Keratinocyte (primary cell): ENCODE measurements around the gene SLC5A1. TPM values are rescaled to one million over a fixed set of nuclear protein-coding genes. Genes with fewer than 3 reads are reported as not detected.

ENCODE experiments used
- DNase-seq: peaks from one replicate; pipeline ENCODE4 v3.0.0-alpha.2; 2011; ENCODE audit warnings: low read depth, missing footprints, low spot score
- FAIRE-seq: peaks from 2 replicates; lab custom pipeline; 2011; peaks lifted over from hg19 to GRCh38; lab: Jason Lieb, UNC
- H2AFZ ChIP-seq: 2 replicates; pipeline ENCODE4 v1.6.0; 2012; ENCODE audit warnings: low read length, control low read depth, inconsistent platforms; ENCODE audit not compliant: control insufficient read depth
- H3K27ac ChIP-seq: 2 replicates; pipeline ENCODE4 v1.5.1; 2011; ENCODE audit warnings: low read length; ENCODE audit not compliant: control insufficient read depth, insufficient read depth
- H3K27me3 ChIP-seq: 3 replicates; pipeline ENCODE4 v1.6.0; 2011; ENCODE audit warnings: low read length; ENCODE audit not compliant: control insufficient read depth, insufficient read depth; ENCODE audit errors: extremely low read depth
- H3K36me3 ChIP-seq, 2 experiments: 2 replicates in 1 of 2; 3 replicates in 1 of 2; pipeline ENCODE4 v1.5.1; 2011; ENCODE audit warnings: low read length in 2 of 2, mild to moderate bottlenecking in 1 of 2; ENCODE audit not compliant: control insufficient read depth in 2 of 2, insufficient read depth in 2 of 2; ENCODE audit errors: extremely low read depth in 1 of 2
- H3K4me1 ChIP-seq: 3 replicates; pipeline ENCODE4 v1.5.1; 2011; ENCODE audit warnings: low read length; ENCODE audit not compliant: control insufficient read depth, insufficient read depth; ENCODE audit errors: extremely low read depth
- H3K4me2 ChIP-seq: 3 replicates; pipeline ENCODE4 v1.6.0; 2011; ENCODE audit warnings: low read depth, low read length; ENCODE audit not compliant: control insufficient read depth, insufficient read depth; ENCODE audit errors: extremely low read depth
- H3K4me3 ChIP-seq, 3 experiments: fragments of 200-600 bp in 1 of 3; sonication (generic) in 1 of 3; 2 replicates in 2 of 3; 3 replicates in 1 of 3; pipeline ENCODE4 v1.5.1; 2011 to 2016; ENCODE audit warnings: low read length in 3 of 3, mild to moderate bottlenecking in 3 of 3, control low read depth in 2 of 3, inconsistent platforms in 1 of 3, low read depth in 1 of 3, mixed read lengths in 1 of 3, mixed run types in 1 of 3, moderate library complexity in 1 of 3; ENCODE audit not compliant: control insufficient read depth in 2 of 3, insufficient read depth in 2 of 3; ENCODE audit errors: extremely low read depth in 1 of 3
- H3K79me2 ChIP-seq: 2 replicates; pipeline ENCODE4 v1.6.0; 2012; ENCODE audit warnings: low read length; ENCODE audit not compliant: control insufficient read depth, insufficient read depth
- H3K9ac ChIP-seq: 3 replicates; pipeline ENCODE4 v1.6.0; 2011; ENCODE audit warnings: low read length; ENCODE audit not compliant: control insufficient read depth, insufficient read depth; ENCODE audit errors: extremely low read depth
- H3K9me1 ChIP-seq: 3 replicates; pipeline ENCODE4 v1.6.0; 2011; ENCODE audit warnings: low read length; ENCODE audit not compliant: control insufficient read depth, insufficient read depth; ENCODE audit errors: extremely low read depth
- H3K9me3 ChIP-seq: 2 replicates; pipeline ENCODE4 v1.5.1; 2012; ENCODE audit warnings: low read depth, low read length; ENCODE audit not compliant: control insufficient read depth
- H4K20me1 ChIP-seq: 3 replicates; pipeline ENCODE4 v1.6.0; 2011; ENCODE audit warnings: low read length; ENCODE audit not compliant: control insufficient read depth, insufficient read depth; ENCODE audit errors: extremely low read depth
- CTCF ChIP-seq, 3 experiments: IDR thresholded peaks in 1 of 3; conservative IDR thresholded peaks in 1 of 3; optimal IDR thresholded peaks in 1 of 3; 2 replicates in 2 of 3; 3 replicates in 1 of 3; pipeline versions ENCODE3 to v1.5.1; 2011; ENCODE audit warnings: low read length in 3 of 3, mild to moderate bottlenecking in 3 of 3, moderate library complexity in 2 of 3, control low read depth in 1 of 3, inconsistent platforms in 1 of 3; ENCODE audit not compliant: insufficient read depth in 2 of 3; ENCODE audit errors: extremely low read depth in 1 of 3
- EZH2 ChIP-seq: IDR thresholded peaks from one replicate; pipeline ENCODE4 v1.6.1; 2012; ENCODE audit warnings: inconsistent platforms, mild to moderate bottlenecking, low read length, moderate library complexity
- dilution Hi-C: fragments of 300-500 bp; cut with MboI; formaldehyde crosslinking; loops from one replicate; pipeline ENCODE4 v1.7.0; 2020; ENCODE audit warnings: low sequenced_read_pairs; ENCODE audit not compliant: extremely low pct_ligation_motif_present
- polyA plus RNA-seq, 5 experiments: library from polyadenylated mRNA; depleted of rRNA in 3 of 5; stranded (reverse) in 3 of 5; stranded (forward) in 1 of 5; unstranded in 1 of 5; fragments of >200 nt; gene quantifications; 1 replicate in 1 of 5; 2 replicates in 3 of 5; 3 replicates in 1 of 5; pipeline versions ENCODE4 v1.2.1 to v1.2.3, GENCODE V29; 2011 to 2012; ENCODE audit warnings: missing spikeins in 2 of 5, low read depth in 1 of 5, low replicate concordance in 1 of 5

SLC5A1 gene
- polyA plus RNA-seq, 1 donor (not counting 4 experiments of a cell fraction or from before 2014, with no cell fraction given): 2.0 TPM

GRCh38 chr22:32018056-32018455, 25.0 kb upstream of the SLC5A1 start:
- Histone ChIP-seq H3K36me3 (no peaks in the 10 kb centered on the region), H2AFZ (no peak overlapping the region), H3K4me3 (no peak overlapping the region), H3K4me2 (no peak overlapping the region), H3K9ac (no peak overlapping the region), H3K4me1 (peaks cover 8% of the 10 kb centered on the region), H3K27ac (no peak overlapping the region), H3K9me1 (no peaks in the 10 kb centered on the region), H3K27me3 (no peaks in the 10 kb centered on the region), H3K79me2 (no peaks in the 10 kb centered on the region), H3K9me3 (no peaks in the 10 kb centered on the region), H4K20me1 (no peaks in the 10 kb centered on the region)
- dilution Hi-C loops: no loop called here
- no peak for TF ChIP-seq EZH2
- no peak for TF ChIP-seq CTCF (optimal IDR thresholded peaks at IDR 0.05 in 1 of 3, IDR thresholded peaks at IDR 0.05 in 1 of 3, conservative IDR thresholded peaks at IDR 0.05 in 1 of 3; ENCODE audit: extremely low read depth in 1 of 3, insufficient read depth in 2 of 3, low read length in 3 of 3)
- DNase-seq: no peak
- no peak for FAIRE-seq

GRCh38 chr22:32020117-32020516, 22.9 kb upstream of the SLC5A1 start:
- H3K4me1 ChIP-seq: peaks cover 12% of the 10 kb centered on the region
- H4K20me1 ChIP-seq: no peaks in the 10 kb centered on the region
- no peaks in the 10 kb centered on the region for H3K36me3 ChIP-seq
- no peak overlapping the region for H3K9ac ChIP-seq
- peak overlapping the region; percentile 55 for H3K27ac ChIP-seq
- H3K27me3 ChIP-seq: no peaks in the 10 kb centered on the region
- TF ChIP-seq CTCF (optimal IDR thresholded peaks at IDR 0.05 in 1 of 3, IDR thresholded peaks at IDR 0.05 in 1 of 3, conservative IDR thresholded peaks at IDR 0.05 in 1 of 3; ENCODE audit: extremely low read depth in 1 of 3, insufficient read depth in 2 of 3, low read length in 3 of 3): no peak
- no peak for TF ChIP-seq EZH2
- DNase-seq (peak; percentile 76), FAIRE-seq (peak; percentile 84)
- H3K9me3 ChIP-seq: no peaks in the 10 kb centered on the region
- dilution Hi-C loops: no loop called here
- H3K9me1 ChIP-seq: no peaks in the 10 kb centered on the region
- no peaks in the 10 kb centered on the region for H3K79me2 ChIP-seq
- H2AFZ ChIP-seq: no peak overlapping the region
- no peak overlapping the region for H3K4me3 ChIP-seq
- H3K4me2 ChIP-seq: peak overlapping the region; percentile 64
